ENCODE data around the gene FLAD1.

DNA sequence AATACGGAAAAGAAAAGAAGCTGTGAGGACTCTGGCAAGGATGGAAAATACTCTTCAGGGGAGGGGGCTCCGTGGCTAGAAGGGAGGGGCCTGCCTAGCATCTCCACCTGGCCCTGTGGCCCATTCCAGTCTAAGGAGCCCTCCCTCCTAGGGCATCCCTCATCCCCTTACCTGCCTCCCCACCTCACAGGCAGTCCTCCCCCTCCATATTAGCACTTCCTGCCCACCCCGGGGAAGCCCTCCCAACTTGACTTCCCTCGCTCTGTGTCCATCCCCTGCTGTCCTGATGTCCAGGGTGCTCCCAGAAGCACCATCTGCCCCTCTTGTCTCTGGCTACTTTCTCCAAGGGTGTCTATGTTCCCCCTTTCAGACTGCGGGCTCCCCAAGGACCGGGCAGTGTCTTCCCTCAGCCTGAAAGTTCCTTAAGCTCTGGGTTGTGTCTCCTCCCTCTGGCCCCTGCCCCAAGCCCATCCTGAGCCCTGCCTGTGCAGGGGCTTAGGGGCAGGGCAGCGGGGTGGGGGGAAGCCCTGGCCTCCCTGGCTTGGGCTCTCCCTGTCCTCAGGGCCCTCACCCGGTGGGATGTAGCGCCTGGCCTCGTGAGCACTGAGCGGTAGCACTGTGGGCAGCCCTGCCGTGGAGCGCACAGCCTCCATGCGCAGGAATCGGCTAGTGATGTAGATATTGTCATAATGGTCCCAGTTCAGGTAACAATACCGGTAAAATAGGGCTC, 46.5 kb downstream of the FLAD1 start:
- TF ChIP-seq ZNF263 (CRISPR knock-in tag; IDR thresholded peaks at IDR 0.05; ENCODE audit: low read depth), result peak; percentile 63; the same call in 1 of the 2 replicates
- TF ChIP-seq ELF4 (CRISPR knock-in tag; IDR thresholded peaks at IDR 0.05; ENCODE audit: low read depth), result no peak
- TF ChIP-seq, protein P1, sequence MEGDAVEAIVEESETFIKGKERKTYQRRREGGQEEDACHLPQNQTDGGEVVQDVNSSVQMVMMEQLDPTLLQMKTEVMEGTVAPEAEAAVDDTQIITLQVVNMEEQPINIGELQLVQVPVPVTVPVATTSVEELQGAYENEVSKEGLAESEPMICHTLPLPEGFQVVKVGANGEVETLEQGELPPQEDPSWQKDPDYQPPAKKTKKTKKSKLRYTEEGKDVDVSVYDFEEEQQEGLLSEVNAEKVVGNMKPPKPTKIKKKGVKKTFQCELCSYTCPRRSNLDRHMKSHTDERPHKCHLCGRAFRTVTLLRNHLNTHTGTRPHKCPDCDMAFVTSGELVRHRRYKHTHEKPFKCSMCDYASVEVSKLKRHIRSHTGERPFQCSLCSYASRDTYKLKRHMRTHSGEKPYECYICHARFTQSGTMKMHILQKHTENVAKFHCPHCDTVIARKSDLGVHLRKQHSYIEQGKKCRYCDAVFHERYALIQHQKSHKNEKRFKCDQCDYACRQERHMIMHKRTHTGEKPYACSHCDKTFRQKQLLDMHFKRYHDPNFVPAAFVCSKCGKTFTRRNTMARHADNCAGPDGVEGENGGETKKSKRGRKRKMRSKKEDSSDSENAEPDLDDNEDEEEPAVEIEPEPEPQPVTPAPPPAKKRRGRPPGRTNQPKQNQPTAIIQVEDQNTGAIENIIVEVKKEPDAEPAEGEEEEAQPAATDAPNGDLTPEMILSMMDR (IDR thresholded peaks at IDR 0.05), result no peak
- TF ChIP-seq, protein P2, sequence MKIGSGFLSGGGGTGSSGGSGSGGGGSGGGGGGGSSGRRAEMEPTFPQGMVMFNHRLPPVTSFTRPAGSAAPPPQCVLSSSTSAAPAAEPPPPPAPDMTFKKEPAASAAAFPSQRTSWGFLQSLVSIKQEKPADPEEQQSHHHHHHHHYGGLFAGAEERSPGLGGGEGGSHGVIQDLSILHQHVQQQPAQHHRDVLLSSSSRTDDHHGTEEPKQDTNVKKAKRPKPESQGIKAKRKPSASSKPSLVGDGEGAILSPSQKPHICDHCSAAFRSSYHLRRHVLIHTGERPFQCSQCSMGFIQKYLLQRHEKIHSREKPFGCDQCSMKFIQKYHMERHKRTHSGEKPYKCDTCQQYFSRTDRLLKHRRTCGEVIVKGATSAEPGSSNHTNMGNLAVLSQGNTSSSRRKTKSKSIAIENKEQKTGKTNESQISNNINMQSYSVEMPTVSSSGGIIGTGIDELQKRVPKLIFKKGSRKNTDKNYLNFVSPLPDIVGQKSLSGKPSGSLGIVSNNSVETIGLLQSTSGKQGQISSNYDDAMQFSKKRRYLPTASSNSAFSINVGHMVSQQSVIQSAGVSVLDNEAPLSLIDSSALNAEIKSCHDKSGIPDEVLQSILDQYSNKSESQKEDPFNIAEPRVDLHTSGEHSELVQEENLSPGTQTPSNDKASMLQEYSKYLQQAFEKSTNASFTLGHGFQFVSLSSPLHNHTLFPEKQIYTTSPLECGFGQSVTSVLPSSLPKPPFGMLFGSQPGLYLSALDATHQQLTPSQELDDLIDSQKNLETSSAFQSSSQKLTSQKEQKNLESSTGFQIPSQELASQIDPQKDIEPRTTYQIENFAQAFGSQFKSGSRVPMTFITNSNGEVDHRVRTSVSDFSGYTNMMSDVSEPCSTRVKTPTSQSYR (CRISPR knock-in tag; IDR thresholded peaks at IDR 0.05), result no peak
- no peak for TF ChIP-seq FOXP1 (CRISPR knock-in tag; IDR thresholded peaks at IDR 0.05; ENCODE audit: borderline replicate concordance)
